Measurements from ENCODE around the gene ABCA1. TPM values are rescaled to one million over a fixed set of nuclear protein-coding genes. Genes with fewer than 3 reads are reported as not detected.

Gene ABCA1
- total and polyA plus RNA-seq, 10 of the 15 experiments (the other 5 are each of a cell fraction or from before 2014, with no cell fraction given): 0.01 to 0.56 (median 0.16) TPM

DNA sequence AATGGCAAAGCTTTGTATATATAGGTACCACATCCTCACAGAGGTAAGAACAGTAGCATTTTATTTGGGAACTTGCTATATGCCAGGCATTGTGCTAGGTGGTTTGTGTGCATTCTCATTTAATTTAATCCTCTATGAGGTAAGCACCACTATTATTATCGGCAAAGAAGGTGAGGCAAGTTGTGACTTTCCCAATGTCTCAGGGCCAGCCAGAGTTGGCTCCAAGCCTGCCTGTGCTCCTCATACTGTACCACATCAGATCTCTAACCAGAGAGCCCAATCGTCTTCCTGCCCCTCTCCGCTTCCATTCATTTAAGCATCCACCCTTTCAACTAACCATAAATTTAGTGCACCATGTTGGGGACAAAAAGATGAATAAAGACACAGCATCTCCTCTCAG is 108.9 kb downstream of the ABCA1 start:
- ChIA-PET SMC1A (ENCODE audit: uncharacterized antibody, unreplicated experiment) (no interaction called here), CTCF (no interaction called here), RAD21 (ENCODE audit: unreplicated experiment) (no interaction called here), POLR2A (no interaction called here)
- TF ChIP-seq MEF2B (IDR thresholded peaks at IDR 0.05; ENCODE audit: partially characterized antibody, poor library complexity, severe bottlenecking): no peak
- TF ChIP-seq EED (IDR thresholded peaks at IDR 0.05; ENCODE audit: low read depth): no peak
- no peak for TF ChIP-seq TBL1XR1 (IDR thresholded peaks at IDR 0.05; ENCODE audit: low read depth, low read length)
- TF ChIP-seq RELA (IDR thresholded peaks at IDR 0.05; ENCODE audit: borderline replicate concordance, partially characterized antibody): no peak
- TF ChIP-seq ZZZ3 (IDR thresholded peaks at IDR 0.05; ENCODE audit: control insufficient read depth, insufficient read length, low read depth): no peak
- TF ChIP-seq MYC (IDR thresholded peaks at IDR 0.05; ENCODE audit: insufficient read depth, insufficient read length, insufficient replicate concordance, low read length, severe bottlenecking): no peak
- no peak for TF ChIP-seq IKZF2 (IDR thresholded peaks at IDR 0.05)
- TF ChIP-seq SMARCA5 (IDR thresholded peaks at IDR 0.05): no peak
- TF ChIP-seq, protein P1, sequence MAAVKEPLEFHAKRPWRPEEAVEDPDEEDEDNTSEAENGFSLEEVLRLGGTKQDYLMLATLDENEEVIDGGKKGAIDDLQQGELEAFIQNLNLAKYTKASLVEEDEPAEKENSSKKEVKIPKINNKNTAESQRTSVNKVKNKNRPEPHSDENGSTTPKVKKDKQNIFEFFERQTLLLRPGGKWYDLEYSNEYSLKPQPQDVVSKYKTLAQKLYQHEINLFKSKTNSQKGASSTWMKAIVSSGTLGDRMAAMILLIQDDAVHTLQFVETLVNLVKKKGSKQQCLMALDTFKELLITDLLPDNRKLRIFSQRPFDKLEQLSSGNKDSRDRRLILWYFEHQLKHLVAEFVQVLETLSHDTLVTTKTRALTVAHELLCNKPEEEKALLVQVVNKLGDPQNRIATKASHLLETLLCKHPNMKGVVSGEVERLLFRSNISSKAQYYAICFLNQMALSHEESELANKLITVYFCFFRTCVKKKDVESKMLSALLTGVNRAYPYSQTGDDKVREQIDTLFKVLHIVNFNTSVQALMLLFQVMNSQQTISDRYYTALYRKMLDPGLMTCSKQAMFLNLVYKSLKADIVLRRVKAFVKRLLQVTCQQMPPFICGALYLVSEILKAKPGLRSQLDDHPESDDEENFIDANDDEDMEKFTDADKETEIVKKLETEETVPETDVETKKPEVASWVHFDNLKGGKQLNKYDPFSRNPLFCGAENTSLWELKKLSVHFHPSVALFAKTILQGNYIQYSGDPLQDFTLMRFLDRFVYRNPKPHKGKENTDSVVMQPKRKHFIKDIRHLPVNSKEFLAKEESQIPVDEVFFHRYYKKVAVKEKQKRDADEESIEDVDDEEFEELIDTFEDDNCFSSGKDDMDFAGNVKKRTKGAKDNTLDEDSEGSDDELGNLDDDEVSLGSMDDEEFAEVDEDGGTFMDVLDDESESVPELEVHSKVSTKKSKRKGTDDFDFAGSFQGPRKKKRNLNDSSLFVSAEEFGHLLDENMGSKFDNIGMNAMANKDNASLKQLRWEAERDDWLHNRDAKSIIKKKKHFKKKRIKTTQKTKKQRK (IDR thresholded peaks at IDR 0.05; ENCODE audit: low read depth, low read length): no peak
- no peak for TF ChIP-seq RB1 (IDR thresholded peaks at IDR 0.05; ENCODE audit: borderline replicate concordance)
- TF ChIP-seq POLR2AphosphoS2 (IDR thresholded peaks at IDR 0.05; ENCODE audit: low read depth, low read length): no peak
- TF ChIP-seq, protein P2, sequence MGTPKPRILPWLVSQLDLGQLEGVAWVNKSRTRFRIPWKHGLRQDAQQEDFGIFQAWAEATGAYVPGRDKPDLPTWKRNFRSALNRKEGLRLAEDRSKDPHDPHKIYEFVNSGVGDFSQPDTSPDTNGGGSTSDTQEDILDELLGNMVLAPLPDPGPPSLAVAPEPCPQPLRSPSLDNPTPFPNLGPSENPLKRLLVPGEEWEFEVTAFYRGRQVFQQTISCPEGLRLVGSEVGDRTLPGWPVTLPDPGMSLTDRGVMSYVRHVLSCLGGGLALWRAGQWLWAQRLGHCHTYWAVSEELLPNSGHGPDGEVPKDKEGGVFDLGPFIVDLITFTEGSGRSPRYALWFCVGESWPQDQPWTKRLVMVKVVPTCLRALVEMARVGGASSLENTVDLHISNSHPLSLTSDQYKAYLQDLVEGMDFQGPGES (IDR thresholded peaks at IDR 0.05): no peak
- no peak for TF ChIP-seq SPI1 (IDR thresholded peaks at IDR 0.05; ENCODE audit: borderline replicate concordance, insufficient read depth, low read depth, low read length)
- TF ChIP-seq MXI1 (IDR thresholded peaks at IDR 0.05; ENCODE audit: low read depth, low read length): no peak
- Histone ChIP-seq H3K9ac (ENCODE audit: control insufficient read depth, insufficient read depth, low read length) (no peak overlapping the region), H3K36me3 (ENCODE audit: control insufficient read depth in 2 of 2, insufficient read depth in 2 of 2, low read length in 1 of 2) (no peaks in the 10 kb centered on the region), H3K27me3 (replicated peaks in 1 of 2; ENCODE audit: control insufficient read depth in 2 of 2, insufficient read depth in 2 of 2, low read length in 1 of 2) (no peaks in the 10 kb centered on the region), H3K27ac (ENCODE audit: control insufficient read depth, insufficient read depth) (no peak overlapping the region), H3K4me1 (ENCODE audit: control insufficient read depth, insufficient read depth, low read length) (no peaks in the 10 kb centered on the region), H2AFZ (ENCODE audit: control insufficient read depth, low read depth, low read length) (no peak overlapping the region), H3K4me3 (no peak overlapping the region), H4K20me1 (ENCODE audit: control insufficient read depth, insufficient read depth) (no peaks in the 10 kb centered on the region), H3K4me2 (ENCODE audit: control insufficient read depth, insufficient read depth) (no peak overlapping the region), H3K9me3 (replicated peaks; ENCODE audit: control insufficient read depth, insufficient read depth, low read length) (no peaks in the 10 kb centered on the region), H3K79me2 (ENCODE audit: control insufficient read depth, insufficient read depth, low read length) (no peaks in the 10 kb centered on the region)
- WGBS (ENCODE audit: insufficient coverage, insufficient replicate concordance, low lambda C conversion rate, missing lambda C conversion rate): 73% methylated on average over 3 of the region's 3 CpGs
- in situ Hi-C loops (cut with MboI) (no loop called here), intact Hi-C loops (cut with micrococcal nuclease; ENCODE audit: unreplicated experiment) (no loop called here)
- ATAC-seq (no peak), DNase-seq (ENCODE audit: low read depth, low spot score) (no peak), FAIRE-seq (no peak)
- no TSS peak for BruUV-seq (replicated peaks)
